ENCODE measurements around the gene TMCC1.

DNA sequence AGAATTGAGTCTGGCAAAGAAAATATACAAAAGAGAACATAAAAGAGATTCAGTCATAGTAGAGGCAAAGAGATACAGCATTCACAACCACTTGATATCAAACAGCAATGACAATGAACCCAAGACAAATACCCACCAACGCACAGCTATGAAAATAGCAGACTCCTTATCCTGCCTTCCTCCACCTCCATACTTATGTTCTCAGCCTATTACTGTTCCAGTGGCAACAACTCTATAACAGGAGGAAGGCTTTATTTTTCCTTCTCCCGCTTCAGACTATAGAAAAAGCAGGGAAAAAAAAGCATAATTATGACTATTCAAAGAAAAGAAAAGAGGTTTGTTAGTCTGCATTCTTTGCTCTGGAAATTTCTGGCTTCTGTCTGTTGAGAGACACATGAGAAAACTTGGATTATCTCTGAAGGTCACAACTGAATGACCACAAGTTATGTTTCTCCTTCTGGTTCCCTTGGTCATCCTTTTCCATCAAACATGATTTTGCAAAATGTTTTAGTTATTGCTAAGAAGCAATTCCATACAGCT lies 205.9 kb downstream of the TMCC1 start:
- TF ChIP-seq, protein P1, sequence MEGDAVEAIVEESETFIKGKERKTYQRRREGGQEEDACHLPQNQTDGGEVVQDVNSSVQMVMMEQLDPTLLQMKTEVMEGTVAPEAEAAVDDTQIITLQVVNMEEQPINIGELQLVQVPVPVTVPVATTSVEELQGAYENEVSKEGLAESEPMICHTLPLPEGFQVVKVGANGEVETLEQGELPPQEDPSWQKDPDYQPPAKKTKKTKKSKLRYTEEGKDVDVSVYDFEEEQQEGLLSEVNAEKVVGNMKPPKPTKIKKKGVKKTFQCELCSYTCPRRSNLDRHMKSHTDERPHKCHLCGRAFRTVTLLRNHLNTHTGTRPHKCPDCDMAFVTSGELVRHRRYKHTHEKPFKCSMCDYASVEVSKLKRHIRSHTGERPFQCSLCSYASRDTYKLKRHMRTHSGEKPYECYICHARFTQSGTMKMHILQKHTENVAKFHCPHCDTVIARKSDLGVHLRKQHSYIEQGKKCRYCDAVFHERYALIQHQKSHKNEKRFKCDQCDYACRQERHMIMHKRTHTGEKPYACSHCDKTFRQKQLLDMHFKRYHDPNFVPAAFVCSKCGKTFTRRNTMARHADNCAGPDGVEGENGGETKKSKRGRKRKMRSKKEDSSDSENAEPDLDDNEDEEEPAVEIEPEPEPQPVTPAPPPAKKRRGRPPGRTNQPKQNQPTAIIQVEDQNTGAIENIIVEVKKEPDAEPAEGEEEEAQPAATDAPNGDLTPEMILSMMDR (conservative IDR thresholded peaks at IDR 0.05; ENCODE audit: low read length), result no peak
- no peak for TF ChIP-seq EZH2phosphoT487 (IDR thresholded peaks at IDR 0.05; ENCODE audit: borderline replicate concordance)
